Activated naive CD4-positive, alpha-beta T cell treated with anti-CD3 and anti-CD28 coated beads, Interleukin-2, amount 50 U/mL, for 24 hours (primary cell): ENCODE data around the gene MAML3.

ENCODE experiments used
- H3K27ac Mint-ChIP-seq: one replicate; pipeline ENCODE4 v1.8.0; 2021; ENCODE audit warnings: mild to moderate bottlenecking, mixed read lengths
- H3K27me3 Mint-ChIP-seq: one replicate; pipeline ENCODE4 v1.8.0; 2021; ENCODE audit warnings: mixed read lengths
- H3K36me3 Mint-ChIP-seq: one replicate; pipeline ENCODE4 v1.8.0; 2021; ENCODE audit warnings: mixed read lengths
- H3K4me1 Mint-ChIP-seq: one replicate; pipeline ENCODE4 v1.8.0; 2021; ENCODE audit warnings: mixed read lengths
- H3K4me3 Mint-ChIP-seq: one replicate; pipeline ENCODE4 v1.8.0; 2021; ENCODE audit warnings: mild to moderate bottlenecking, mixed read lengths
- H3K9me3 Mint-ChIP-seq: one replicate; pipeline ENCODE4 v1.8.0; 2021; ENCODE audit warnings: mixed read lengths

Gene MAML3

GRCh38 chr4:140014284-140014683 lies 139.7 kb downstream of the MAML3 start:
- H3K27ac Mint-ChIP-seq = no peak overlapping the region
- peaks cover 6% of the 10 kb centered on the region for H3K4me1 Mint-ChIP-seq
- no peak overlapping the region for H3K4me3 Mint-ChIP-seq
- no peaks in the 10 kb centered on the region for H3K9me3 Mint-ChIP-seq
- H3K27me3 Mint-ChIP-seq = no peaks in the 10 kb centered on the region
- H3K36me3 Mint-ChIP-seq = no peaks in the 10 kb centered on the region

- no peaks in the 10 kb centered on the region for H3K36me3 Mint-ChIP-seq
- no peaks in the 10 kb centered on the region for H3K27me3 Mint-ChIP-seq
- H3K27ac Mint-ChIP-seq = no peak overlapping the region
- H3K4me1 Mint-ChIP-seq = peaks cover 6% of the 10 kb centered on the region
- H3K4me3 Mint-ChIP-seq = no peak overlapping the region
- no peaks in the 10 kb centered on the region for H3K9me3 Mint-ChIP-seq
Measured at GRCh38 chr4:140012688-140013486, 141.1 kb downstream of the MAML3 start.

- Mint-ChIP-seq H3K4me1 (no peaks in the 10 kb centered on the region), H3K4me3 (no peak overlapping the region), H3K36me3 (no peaks in the 10 kb centered on the region), H3K9me3 (no peaks in the 10 kb centered on the region), H3K27me3 (peaks cover 1% of the 10 kb centered on the region), H3K27ac (no peak overlapping the region)
Measured at GRCh38 chr4:140005699-140006098, 148.3 kb downstream of the MAML3 start.

GRCh38 chr4:140004922-140005627 lies 148.9 kb downstream of the MAML3 start:
- no peak overlapping the region for H3K4me3 Mint-ChIP-seq
- H3K9me3 Mint-ChIP-seq = no peaks in the 10 kb centered on the region
- no peaks in the 10 kb centered on the region for H3K36me3 Mint-ChIP-seq
- no peak overlapping the region for H3K27ac Mint-ChIP-seq
- no peaks in the 10 kb centered on the region for H3K4me1 Mint-ChIP-seq
- peaks cover 1% of the 10 kb centered on the region for H3K27me3 Mint-ChIP-seq

GRCh38 chr4:140004549-140004895 lies 149.5 kb downstream of the MAML3 start:
- H3K9me3 Mint-ChIP-seq = no peaks in the 10 kb centered on the region
- no peaks in the 10 kb centered on the region for H3K4me1 Mint-ChIP-seq
- H3K4me3 Mint-ChIP-seq = no peak overlapping the region
- no peaks in the 10 kb centered on the region for H3K36me3 Mint-ChIP-seq
- no peak overlapping the region for H3K27ac Mint-ChIP-seq
- H3K27me3 Mint-ChIP-seq = peaks cover 1% of the 10 kb centered on the region

- Mint-ChIP-seq H3K4me1 (no peaks in the 10 kb centered on the region), H3K27ac (no peak overlapping the region), H3K9me3 (no peaks in the 10 kb centered on the region), H3K36me3 (no peaks in the 10 kb centered on the region), H3K4me3 (no peak overlapping the region), H3K27me3 (peaks cover 1% of the 10 kb centered on the region)
Measured at GRCh38 chr4:140003876-140004548, 150.0 kb downstream of the MAML3 start.

GRCh38 chr4:140000232-140000631 lies 153.8 kb downstream of the MAML3 start:
- Mint-ChIP-seq H3K4me3 (no peak overlapping the region), H3K9me3 (no peaks in the 10 kb centered on the region), H3K4me1 (no peaks in the 10 kb centered on the region), H3K27me3 (peaks cover 1% of the 10 kb centered on the region), H3K36me3 (no peaks in the 10 kb centered on the region), H3K27ac (no peak overlapping the region)

- peaks cover 1% of the 10 kb centered on the region for H3K36me3 Mint-ChIP-seq
- H3K27ac Mint-ChIP-seq = no peak overlapping the region
- H3K27me3 Mint-ChIP-seq = no peaks in the 10 kb centered on the region
- H3K9me3 Mint-ChIP-seq = no peaks in the 10 kb centered on the region
- peaks cover 7% of the 10 kb centered on the region for H3K4me1 Mint-ChIP-seq
- no peak overlapping the region for H3K4me3 Mint-ChIP-seq
Measured at GRCh38 chr4:139988863-139989765, 164.9 kb downstream of the MAML3 start.

GRCh38 chr4:139987502-139987850 lies 166.5 kb downstream of the MAML3 start:
- Mint-ChIP-seq H3K9me3 (no peaks in the 10 kb centered on the region), H3K27me3 (no peaks in the 10 kb centered on the region), H3K4me1 (peaks cover 7% of the 10 kb centered on the region), H3K36me3 (peaks cover 5% of the 10 kb centered on the region), H3K4me3 (no peak overlapping the region), H3K27ac (no peak overlapping the region)

- Mint-ChIP-seq H3K9me3 (no peaks in the 10 kb centered on the region), H3K4me3 (no peak overlapping the region), H3K4me1 (peaks cover 7% of the 10 kb centered on the region), H3K27me3 (no peaks in the 10 kb centered on the region), H3K27ac (no peak overlapping the region), H3K36me3 (peaks cover 5% of the 10 kb centered on the region)
Measured at GRCh38 chr4:139986689-139987501, 167.1 kb downstream of the MAML3 start.

- peaks cover 5% of the 10 kb centered on the region for H3K36me3 Mint-ChIP-seq
- H3K4me1 Mint-ChIP-seq = peaks cover 7% of the 10 kb centered on the region
- no peak overlapping the region for H3K4me3 Mint-ChIP-seq
- no peaks in the 10 kb centered on the region for H3K9me3 Mint-ChIP-seq
- no peak overlapping the region for H3K27ac Mint-ChIP-seq
- H3K27me3 Mint-ChIP-seq = no peaks in the 10 kb centered on the region
Measured at GRCh38 chr4:139986106-139986505, 167.9 kb downstream of the MAML3 start.

GRCh38 chr4:139985401-139985800 lies 168.6 kb downstream of the MAML3 start:
- H3K27me3 Mint-ChIP-seq = no peaks in the 10 kb centered on the region
- no peak overlapping the region for H3K27ac Mint-ChIP-seq
- no peak overlapping the region for H3K4me3 Mint-ChIP-seq
- peaks cover 5% of the 10 kb centered on the region for H3K36me3 Mint-ChIP-seq
- H3K4me1 Mint-ChIP-seq = peaks cover 7% of the 10 kb centered on the region
- H3K9me3 Mint-ChIP-seq = no peaks in the 10 kb centered on the region

GRCh38 chr4:139984471-139984870 lies 169.5 kb downstream of the MAML3 start:
- no peak overlapping the region for H3K4me3 Mint-ChIP-seq
- peaks cover 5% of the 10 kb centered on the region for H3K4me1 Mint-ChIP-seq
- H3K27ac Mint-ChIP-seq = no peak overlapping the region
- H3K27me3 Mint-ChIP-seq = no peaks in the 10 kb centered on the region
- no peaks in the 10 kb centered on the region for H3K9me3 Mint-ChIP-seq
- peaks cover 6% of the 10 kb centered on the region for H3K36me3 Mint-ChIP-seq

- Mint-ChIP-seq H3K36me3 (peaks cover 1% of the 10 kb centered on the region), H3K4me3 (no peak overlapping the region), H3K9me3 (no peaks in the 10 kb centered on the region), H3K27ac (no peak overlapping the region), H3K27me3 (no peaks in the 10 kb centered on the region), H3K4me1 (peaks cover 14% of the 10 kb centered on the region)
Measured at GRCh38 chr4:139978692-139979091, 175.3 kb downstream of the MAML3 start.
